K562 (cell line): ENCODE results near the gene CCDC158. TPM values are rescaled to one million over a fixed set of nuclear protein-coding genes. Genes with fewer than 3 reads are reported as not detected.
A peak's percentile ranks its signal among the peaks of the same experiment; 100 is the strongest.

Experiments used
- ATAC-seq: fragments of 200-7000 bp; cut with Tn5 transposase; 3 replicates; pipeline ENCODE4 v1.9.1; 2020; ENCODE audit warnings: moderate library complexity
- BruUV-seq: library from RNA; stranded (reverse); fragments of 400-500 nt; replicated peaks from 2 replicates; lab custom pipeline; 2021; lab: Mats Ljungman, UMichigan
- CTCF ChIA-PET: fragments of 300-600 bp; formaldehyde crosslinking; extraction: SDS; loops from one replicate; lab custom pipeline; 2021; ENCODE audit warnings: low intra/inter-chr PET ratio; lab: Yijun Ruan, JAX
- POLR2A ChIA-PET: fragments of 300-600, 350-650 bp; sonication (Branson Sonifier 250); formaldehyde crosslinking; extraction: SDS; loops from one replicate; lab custom pipeline; 2021; ENCODE audit warnings: antibody characterized with exemption, inconsistent platforms; lab: Yijun Ruan, JAX
- DNase-seq, 4 experiments: peaks; one replicate each; pipeline versions ENCODE4 v3.0.0 to v3.0.0-alpha.2; 2011 to 2018; ENCODE audit warnings: low spot score in 3 of 4, mixed read lengths in 3 of 4; ENCODE audit errors: extremely low read depth in 1 of 4
- FAIRE-seq: peaks from 2 replicates; lab custom pipeline; 2011; peaks lifted over from hg19 to GRCh38; lab: Jason Lieb, UNC
- H2AFZ ChIP-seq: 2 replicates; pipeline ENCODE4 v1.6.0; 2011; ENCODE audit warnings: low read depth, low read length, control low read depth, inconsistent platforms
- H3K27ac ChIP-seq: fragments of 200-600 bp; 3 replicates; pipeline ENCODE4 v1.8.0; 2011; ENCODE audit warnings: low read depth, mild to moderate bottlenecking, control low read depth, inconsistent platforms, low read length, moderate library complexity, mixed read lengths; ENCODE audit errors: extremely low read depth
- H3K27me3 ChIP-seq, 2 experiments: fragments of 300-600 bp in 1 of 2; 2 replicates in 1 of 2; 3 replicates in 1 of 2; pipeline versions ENCODE4 v1.6.0 to v1.8.0; 2011; ENCODE audit warnings: inconsistent platforms in 2 of 2, low read length in 2 of 2, mild to moderate bottlenecking in 1 of 2, mixed read lengths in 1 of 2, moderate library complexity in 1 of 2; ENCODE audit not compliant: control insufficient read depth in 2 of 2, insufficient read depth in 2 of 2
- H3K36me3 ChIP-seq: fragments of 300-600 bp; 3 replicates; pipeline ENCODE4 v1.8.0; 2011; ENCODE audit warnings: mild to moderate bottlenecking, low read length, inconsistent platforms; ENCODE audit not compliant: control insufficient read depth, insufficient read depth
- H3K4me1 ChIP-seq, 2 experiments: fragments of 200-600 bp in 1 of 2; replicated peaks in 1 of 2; 2 replicates in 1 of 2; 3 replicates in 1 of 2; pipeline versions ENCODE4 v1.5.1 to v1.8.0; 2011; ENCODE audit warnings: inconsistent platforms in 2 of 2, low read length in 2 of 2, mild to moderate bottlenecking in 1 of 2, mixed read lengths in 1 of 2, moderate library complexity in 1 of 2; ENCODE audit not compliant: control insufficient read depth in 2 of 2, insufficient read depth in 2 of 2
- H3K4me2 ChIP-seq: 2 replicates; pipeline ENCODE4 v1.6.1; 2011; ENCODE audit warnings: low read length, control low read depth, inconsistent platforms, mixed read lengths; ENCODE audit not compliant: insufficient read depth
- H3K4me3 ChIP-seq: fragments of 200-600 bp; sonication (generic), shearing (Covaris generic); 2 replicates; pipeline ENCODE4 v1.5.1; 2016; ENCODE audit warnings: control low read depth, inconsistent platforms
- H3K79me2 ChIP-seq: fragments of 200-600 bp; 3 replicates; pipeline ENCODE4 v1.8.0; 2011; ENCODE audit warnings: low read length, inconsistent platforms; ENCODE audit not compliant: control insufficient read depth, insufficient read depth
- H3K9ac ChIP-seq, 2 experiments: 2 replicates each; pipeline versions ENCODE4 v1.6.0 to v1.6.1; 2011; ENCODE audit warnings: low read depth in 2 of 2, low read length in 2 of 2, control low read depth in 1 of 2, inconsistent platforms in 1 of 2, mild to moderate bottlenecking in 1 of 2, mixed read lengths in 1 of 2; ENCODE audit not compliant: insufficient read depth in 1 of 2
- H3K9me1 ChIP-seq: one replicate; pipeline ENCODE4 v1.6.0; 2011; ENCODE audit warnings: inconsistent platforms, mild to moderate bottlenecking, low read length, moderate library complexity; ENCODE audit not compliant: control insufficient read depth, insufficient read depth
- H3K9me3 ChIP-seq: replicated peaks from 2 replicates; pipeline ENCODE4 v1.5.1; 2011; ENCODE audit warnings: low read depth, low read length, inconsistent platforms; ENCODE audit not compliant: control insufficient read depth, insufficient read depth
- H4K20me1 ChIP-seq: replicated peaks from 2 replicates; pipeline ENCODE4 v1.6.1; 2011; ENCODE audit warnings: low read length, inconsistent platforms, mixed read lengths; ENCODE audit not compliant: control insufficient read depth, insufficient read depth
- PCBP1 ChIP-seq: fragments of 200-400 bp; formaldehyde crosslinking; IDR thresholded peaks from 2 replicates; pipeline ENCODE4 v1.6.1; 2018; ENCODE audit warnings: mild to moderate bottlenecking, low read depth, low read length; ENCODE audit not compliant: poor library complexity, severe bottlenecking
- REST ChIP-seq, 2 experiments: fragments of 450-650 bp; formaldehyde crosslinking in 1 of 2; IDR thresholded peaks; 2 replicates each; pipeline versions ENCODE4 v1.4.0 to v1.6.1; 2014 to 2020; ENCODE audit warnings: mild to moderate bottlenecking in 2 of 2, borderline replicate concordance in 1 of 2, low read depth in 1 of 2
- ZNF785 ChIP-seq: fragments of 250-450 bp; sonication (Bioruptor Pico); IDR thresholded peaks from 2 replicates; pipeline ENCODE4 v1.4.0; 2020; ENCODE audit warnings: mild to moderate bottlenecking
- WGBS: fragments of 100-300 bp; shearing (Covaris generic); methylation state at CpG from one replicate; pipeline ENCODE4 v1.1.6; 2016; ENCODE audit warnings: low coverage, mixed read lengths; ENCODE audit not compliant: insufficient coverage; ENCODE audit errors: missing lambda C conversion rate; 5-methylcytosine and 5-hydroxymethylcytosine counted together
- in situ Hi-C: fragments of 300-500 bp; cut with MboI; formaldehyde crosslinking; loops from 4 replicates; pipeline ENCODE4 v1.15.0; 2018; ENCODE audit warnings: inconsistent platforms, mixed read lengths
- intact Hi-C: fragments of 100-400 bp; cut with micrococcal nuclease; formaldehyde crosslinking; loops from 2 replicates; pipeline ENCODE4 v1.14.2; 2022
- polyA plus RNA-seq, 8 experiments: library from polyadenylated mRNA; depleted of rRNA in 4 of 8; stranded (reverse) in 5 of 8; unstranded in 3 of 8; fragments of >200 nt; fragmentation: Nextera tagmentation in 2 of 8; fragmentation: Illumina TruSeq in 1 of 8; extraction: Ambion mirVana in 2 of 8; extraction: Trizol in 1 of 8; gene quantifications; 2 replicates each; pipeline versions ENCODE4 v1.2.1 to v1.2.3, GENCODE V29; 2011 to 2014; ENCODE audit warnings: inconsistent platforms in 1 of 8, missing spikeins in 1 of 8
- total RNA-seq, 7 experiments: library from RNA; depleted of rRNA in 6 of 7; stranded (reverse); fragments of >200 nt in 6 of 7; fragmentation: Illumina TruSeq in 2 of 7; extraction: Trizol in 2 of 7; gene quantifications; 2 replicates each; pipeline versions ENCODE4 v1.2.1 to v1.2.3, GENCODE V29; 2011 to 2021; ENCODE audit warnings: low replicate concordance in 1 of 7
- TF ChIP-seq, protein P1 (sequence below): sonication (generic); formaldehyde crosslinking; IDR thresholded peaks from 2 replicates; pipeline ENCODE4 v1.8.1; 2022; ENCODE audit warnings: missing genetic modification reagents

CCDC158 gene
- total and polyA plus RNA-seq, 9 of the 15 experiments (the other 6 are each of a cell fraction or from before 2014, with no cell fraction given), result not detected

GRCh38 chr4:76388160-76388908 is 32.6 kb downstream of the CCDC158 start:
- no peaks in the 10 kb centered on the region for H3K79me2 ChIP-seq
- BruUV-seq, result no TSS peak
- H2AFZ ChIP-seq, result no peak overlapping the region
- POLR2A ChIA-PET, result interaction anchor here (1.0 kb wide), 1 partner anchor 233 kb away, joined by 3 read pairs; no protein-coding TSS in a partner anchor
- H3K4me1 ChIP-seq, result no peaks in the 10 kb centered on the region
- FAIRE-seq (no peak), ATAC-seq (no peak), DNase-seq (peak in 1 of 4 experiments; percentile 4)
- CTCF ChIA-PET, result no interaction called here
- no peak overlapping the region for H3K9ac ChIP-seq
- TF ChIP-seq ZNF785 (CRISPR knock-in tag) (no peak), REST (IDR thresholded peaks at IDR 0.05; ENCODE audit: borderline replicate concordance) (peak; percentile 42), REST (CRISPR knock-in tag; IDR thresholded peaks at IDR 0.05; ENCODE audit: low read depth) (no peak), PCBP1 (no peak)
- TF ChIP-seq, protein P1, sequence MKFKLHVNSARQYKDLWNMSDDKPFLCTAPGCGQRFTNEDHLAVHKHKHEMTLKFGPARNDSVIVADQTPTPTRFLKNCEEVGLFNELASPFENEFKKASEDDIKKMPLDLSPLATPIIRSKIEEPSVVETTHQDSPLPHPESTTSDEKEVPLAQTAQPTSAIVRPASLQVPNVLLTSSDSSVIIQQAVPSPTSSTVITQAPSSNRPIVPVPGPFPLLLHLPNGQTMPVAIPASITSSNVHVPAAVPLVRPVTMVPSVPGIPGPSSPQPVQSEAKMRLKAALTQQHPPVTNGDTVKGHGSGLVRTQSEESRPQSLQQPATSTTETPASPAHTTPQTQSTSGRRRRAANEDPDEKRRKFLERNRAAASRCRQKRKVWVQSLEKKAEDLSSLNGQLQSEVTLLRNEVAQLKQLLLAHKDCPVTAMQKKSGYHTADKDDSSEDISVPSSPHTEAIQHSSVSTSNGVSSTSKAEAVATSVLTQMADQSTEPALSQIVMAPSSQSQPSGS (CRISPR knock-in tag), result no peak
- in situ Hi-C loops (no loop called here), intact Hi-C loops (no loop called here)
- no peaks in the 10 kb centered on the region for H3K36me3 ChIP-seq
- H3K27ac ChIP-seq, result no peak overlapping the region
- no peak overlapping the region for H3K4me3 ChIP-seq
- WGBS, result 13% methylated on average over 2 of the region's 3 CpGs
- no peaks in the 10 kb centered on the region for H3K27me3 ChIP-seq
- H3K4me2 ChIP-seq, result no peak overlapping the region
- no peaks in the 10 kb centered on the region for H4K20me1 ChIP-seq
- no peaks in the 10 kb centered on the region; the same call in 1 of the 2 replicates for H3K9me3 ChIP-seq
- no peaks in the 10 kb centered on the region for H3K9me1 ChIP-seq
